Left forelimb (tissue), 1 donor: ENCODE results near the gene PRKAB1.

Experiments used
- DNase-seq: peaks from one replicate; pipeline ENCODE4 v3.0.0-alpha.2; 2018; ENCODE audit warnings: low spot score

PRKAB1 gene

DNA sequence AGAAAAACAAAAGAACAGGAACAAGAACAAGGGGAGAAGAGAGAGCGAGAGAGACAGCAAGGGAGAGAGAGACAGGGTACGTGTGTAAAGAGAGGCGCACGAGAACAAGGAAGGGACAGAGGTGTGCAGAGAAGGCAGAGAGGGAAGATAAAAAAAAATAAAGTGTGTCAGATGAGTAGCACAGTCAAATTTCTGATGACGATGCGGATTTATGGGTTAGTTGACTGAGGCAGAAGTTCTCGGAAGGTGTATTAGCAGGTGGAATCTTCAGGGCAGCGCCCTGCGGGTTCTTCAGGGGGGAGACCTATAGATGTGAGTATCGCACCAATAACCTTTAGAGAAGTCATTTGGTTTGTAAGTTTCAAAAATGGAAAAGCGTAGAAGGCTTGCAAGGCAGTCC, 44.8 kb downstream of the PRKAB1 start:
- no peak for DNase-seq

- DNase-seq, result no peak
Observed at GRCh38 chr12:119713551-119714031, 45.7 kb downstream of the PRKAB1 start.

DNA sequence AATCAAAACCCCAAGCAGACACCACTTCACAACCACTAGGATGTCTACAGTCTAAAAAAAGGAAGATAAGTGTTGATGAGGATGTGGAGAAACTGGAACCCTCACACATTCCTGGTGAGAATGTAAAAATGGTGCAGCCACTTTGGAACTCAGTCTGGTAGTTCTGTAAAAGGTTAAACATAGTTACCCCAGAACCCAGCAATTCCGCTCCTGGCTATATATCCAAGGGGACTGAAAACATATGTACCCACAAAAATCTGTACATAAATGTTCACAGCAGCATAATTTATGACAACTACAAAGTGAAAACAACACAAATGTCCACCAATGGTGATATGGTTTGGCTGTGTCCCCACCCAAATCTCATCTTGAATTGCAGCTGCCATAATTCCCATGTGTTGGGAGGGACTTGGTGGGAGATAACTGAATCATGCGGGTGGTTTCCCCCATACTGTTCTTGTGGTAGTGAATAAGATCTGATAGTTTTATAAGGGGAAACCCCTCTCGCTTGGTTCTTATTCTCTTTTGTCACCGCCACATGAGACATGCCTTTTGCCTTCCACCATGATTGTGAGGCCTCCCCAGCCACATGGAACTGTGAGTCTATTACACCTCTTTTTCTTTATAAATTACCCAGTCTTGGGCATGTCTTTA, 46.8 kb downstream of the PRKAB1 start:
- DNase-seq, result no peak

DNA sequence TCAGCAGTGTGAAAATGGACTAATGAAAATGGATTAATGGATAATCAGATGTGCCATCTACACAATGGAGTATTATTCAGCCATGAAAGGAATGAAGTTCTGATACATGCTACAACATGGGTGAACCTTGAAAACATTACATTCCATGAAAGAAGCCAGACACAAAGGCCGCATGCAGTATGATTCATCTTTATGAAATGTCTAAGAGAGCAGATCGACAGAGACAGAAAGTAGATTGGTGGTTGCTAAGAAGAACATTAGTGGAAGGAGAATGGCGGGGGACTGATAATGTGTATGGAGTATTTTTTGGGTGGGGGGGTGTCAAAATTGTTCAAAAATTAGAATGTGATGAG, 47.3 kb downstream of the PRKAB1 start:
- no peak for DNase-seq

GRCh38 chr12:119718141-119718540, 50.2 kb downstream of the PRKAB1 start:
- DNase-seq, result no peak

DNA sequence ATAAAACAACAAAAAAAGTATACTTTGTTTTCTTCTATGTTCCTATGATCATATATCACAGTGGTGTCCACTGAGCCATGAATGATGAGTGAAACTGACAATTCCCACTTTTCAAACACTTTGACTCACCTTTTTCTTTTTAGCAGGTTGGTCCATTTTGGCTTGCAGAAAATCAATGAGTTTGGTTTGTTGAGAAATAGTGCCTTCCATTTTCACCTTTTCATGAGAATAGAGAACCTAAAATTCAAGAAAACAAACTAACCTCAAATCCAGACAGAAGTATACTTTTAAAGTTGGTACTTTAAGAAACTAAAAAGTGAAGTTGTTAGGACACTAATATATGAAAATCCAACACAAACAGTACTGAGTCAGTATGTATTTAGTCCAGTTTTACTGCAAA, 52.4 kb downstream of the PRKAB1 start:
- no peak for DNase-seq

DNA sequence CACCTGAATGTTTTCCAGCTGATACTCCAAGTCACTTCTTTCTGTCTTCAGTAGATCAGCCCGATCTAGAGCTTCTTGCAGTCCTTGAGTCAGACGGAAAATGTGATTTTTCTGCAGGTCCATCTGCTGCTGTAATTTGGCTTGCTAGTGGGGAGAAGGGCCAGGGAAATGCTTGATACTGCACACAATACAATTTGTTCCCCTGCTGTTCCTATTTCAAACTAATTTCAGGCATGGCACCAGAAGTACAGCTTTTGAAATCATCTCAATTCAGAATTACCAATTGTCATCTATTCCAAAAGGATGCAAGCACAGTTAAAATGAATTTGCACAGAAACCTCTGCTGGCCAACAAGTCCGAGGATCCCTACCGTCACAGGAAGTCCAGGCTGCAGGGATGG, 53.4 kb downstream of the PRKAB1 start:
- DNase-seq, result no peak

DNA sequence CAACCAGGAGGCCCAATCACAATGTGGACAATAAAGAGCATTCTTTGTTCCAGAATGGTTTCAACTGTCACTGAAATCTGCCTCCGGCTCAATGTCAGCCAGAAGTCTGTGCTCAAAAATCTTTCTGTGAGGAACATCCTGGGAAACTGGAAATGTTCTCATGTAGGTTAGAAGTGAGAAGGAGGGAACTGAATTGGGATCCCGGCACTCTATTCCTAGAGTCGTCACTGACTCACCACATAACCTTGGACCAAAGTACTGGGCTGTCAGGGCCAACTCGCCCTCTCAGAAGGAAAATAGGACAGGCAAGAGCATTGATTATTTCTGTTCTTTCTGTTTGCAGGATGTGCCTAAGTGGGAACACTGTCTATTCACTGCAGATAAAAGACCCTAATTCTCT, 57.6 kb downstream of the PRKAB1 start:
- DNase-seq, result no peak

GRCh38 chr12:119727600-119728443, 59.9 kb downstream of the PRKAB1 start:
- DNase-seq, result no peak

- DNase-seq, result no peak
Observed at GRCh38 chr12:119728444-119728745, 60.5 kb downstream of the PRKAB1 start.

- DNase-seq, result no peak
Observed at GRCh38 chr12:119729871-119730270, 61.9 kb downstream of the PRKAB1 start.

DNA sequence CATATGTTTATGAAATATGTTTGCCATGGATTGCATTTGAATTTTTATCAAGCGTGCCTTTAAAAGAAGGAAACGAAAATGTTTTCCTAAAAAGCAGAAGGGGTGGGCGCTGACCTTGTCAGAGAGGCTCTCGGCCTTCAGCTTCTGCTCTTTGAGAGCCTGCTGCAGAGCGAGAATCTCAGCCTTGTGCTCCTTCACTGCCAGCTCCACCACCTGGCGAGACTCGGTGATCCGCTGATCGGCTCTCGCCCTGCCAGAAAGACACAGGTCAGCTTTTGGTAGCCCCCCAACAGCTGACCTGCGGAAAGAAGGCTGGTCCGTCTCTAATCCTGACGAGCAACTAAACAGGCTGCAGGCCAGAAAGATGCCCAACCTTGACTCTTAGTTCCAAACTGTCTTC, 62.4 kb downstream of the PRKAB1 start:
- DNase-seq, result no peak
